ENCODE measurements around the gene C11orf68.

The C11orf68 gene

DNA sequence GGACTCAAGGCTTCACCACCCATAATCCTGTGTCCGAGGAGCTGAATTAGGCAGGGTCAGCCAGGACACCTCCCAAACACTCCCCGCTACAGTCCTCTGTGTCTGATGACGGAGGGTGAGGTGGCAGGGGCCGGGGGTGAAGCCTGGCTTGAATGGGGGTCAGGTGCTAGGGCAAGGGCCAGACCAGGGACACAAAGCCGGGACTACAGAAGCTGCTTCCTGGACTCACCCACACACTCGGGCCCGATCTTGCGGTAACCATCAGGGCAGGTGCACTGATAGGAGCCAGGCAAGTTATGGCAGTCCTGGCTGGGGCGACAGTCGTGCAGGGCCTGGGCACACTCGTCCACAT is 48.6 kb downstream of the C11orf68 start:
- no peak for DNase-seq

DNA sequence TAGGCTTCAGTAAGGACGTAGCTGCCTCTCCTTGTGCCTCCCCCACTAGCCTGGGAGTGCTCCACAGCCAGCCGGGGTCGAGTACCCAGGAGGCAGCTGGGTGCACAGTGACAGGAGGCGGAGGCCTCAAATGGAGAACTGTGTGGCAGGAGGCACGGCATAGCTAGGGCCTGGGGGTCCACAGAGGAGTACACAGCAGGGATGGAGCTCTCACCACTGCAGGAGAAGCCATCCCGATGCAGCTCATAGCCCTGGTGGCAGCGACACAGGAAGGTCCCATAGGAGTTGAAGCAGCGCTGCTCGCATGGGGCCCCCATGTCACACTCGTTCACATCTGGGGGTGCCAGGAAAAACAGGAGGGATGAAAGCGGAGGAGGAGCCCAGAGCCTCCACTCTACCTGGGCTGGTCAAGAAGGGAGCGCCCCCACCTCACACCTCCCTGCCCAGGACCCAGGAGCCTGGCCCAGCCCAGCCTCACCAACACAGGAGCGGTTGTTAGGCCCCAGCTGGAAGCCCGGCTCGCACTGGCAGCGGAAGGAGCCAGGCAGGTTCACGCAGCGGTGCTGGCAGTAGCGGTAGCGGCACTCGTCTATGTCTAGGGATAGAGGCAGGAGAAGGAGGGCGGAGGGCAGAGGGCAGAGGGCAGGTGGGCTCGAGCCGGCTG is 49.1 kb downstream of the C11orf68 start:
- DNase-seq, result no peak

DNA sequence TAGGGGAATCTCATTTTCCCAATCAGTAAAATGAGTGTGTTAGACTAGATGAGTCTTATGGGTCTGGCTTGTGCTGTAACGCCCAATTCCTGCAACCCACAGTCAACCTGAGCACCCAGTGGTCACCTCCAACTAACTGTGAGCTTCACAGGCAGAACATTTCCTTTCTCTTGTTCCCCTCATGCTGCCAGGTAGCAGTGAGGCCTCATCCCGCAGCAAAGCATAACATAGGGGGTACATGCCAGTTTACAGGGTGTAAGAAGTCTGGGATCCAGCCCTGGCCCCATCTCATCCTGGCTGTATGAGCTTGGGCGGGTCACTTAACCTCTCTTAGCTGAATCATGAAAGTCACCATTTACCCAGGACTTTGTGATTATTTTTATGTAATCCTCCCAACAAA is 50.0 kb downstream of the C11orf68 start:
- no peak for DNase-seq

DNA sequence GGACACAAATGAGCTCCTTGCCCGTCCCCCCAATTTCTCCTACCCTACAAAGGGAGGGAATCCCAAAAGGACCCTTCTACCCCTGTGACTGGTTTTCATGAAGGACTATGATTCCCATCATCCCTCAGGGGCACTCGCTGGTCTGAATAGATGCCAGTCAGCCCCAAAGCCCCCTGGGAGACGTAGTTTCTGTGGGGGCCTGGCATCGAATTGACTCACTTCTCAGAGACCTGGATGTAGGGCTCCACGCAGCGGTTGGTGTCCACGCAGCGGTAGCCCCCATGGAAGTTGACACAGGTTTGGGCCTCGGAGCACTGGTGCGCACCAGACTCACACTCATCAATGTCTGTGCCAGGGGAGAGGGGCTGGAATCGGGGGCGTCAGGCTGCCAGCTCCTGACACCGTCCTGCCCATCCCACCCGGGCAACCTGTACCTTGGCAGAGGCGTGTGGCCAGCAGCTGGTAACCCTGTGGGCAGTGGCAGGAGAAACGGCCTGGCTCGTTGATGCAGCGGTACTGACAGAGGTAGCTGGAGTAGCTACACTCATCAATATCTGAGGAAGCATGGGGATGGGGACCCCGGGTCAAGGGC is 50.7 kb downstream of the C11orf68 start:
- peak; percentile 45 for DNase-seq

DNA sequence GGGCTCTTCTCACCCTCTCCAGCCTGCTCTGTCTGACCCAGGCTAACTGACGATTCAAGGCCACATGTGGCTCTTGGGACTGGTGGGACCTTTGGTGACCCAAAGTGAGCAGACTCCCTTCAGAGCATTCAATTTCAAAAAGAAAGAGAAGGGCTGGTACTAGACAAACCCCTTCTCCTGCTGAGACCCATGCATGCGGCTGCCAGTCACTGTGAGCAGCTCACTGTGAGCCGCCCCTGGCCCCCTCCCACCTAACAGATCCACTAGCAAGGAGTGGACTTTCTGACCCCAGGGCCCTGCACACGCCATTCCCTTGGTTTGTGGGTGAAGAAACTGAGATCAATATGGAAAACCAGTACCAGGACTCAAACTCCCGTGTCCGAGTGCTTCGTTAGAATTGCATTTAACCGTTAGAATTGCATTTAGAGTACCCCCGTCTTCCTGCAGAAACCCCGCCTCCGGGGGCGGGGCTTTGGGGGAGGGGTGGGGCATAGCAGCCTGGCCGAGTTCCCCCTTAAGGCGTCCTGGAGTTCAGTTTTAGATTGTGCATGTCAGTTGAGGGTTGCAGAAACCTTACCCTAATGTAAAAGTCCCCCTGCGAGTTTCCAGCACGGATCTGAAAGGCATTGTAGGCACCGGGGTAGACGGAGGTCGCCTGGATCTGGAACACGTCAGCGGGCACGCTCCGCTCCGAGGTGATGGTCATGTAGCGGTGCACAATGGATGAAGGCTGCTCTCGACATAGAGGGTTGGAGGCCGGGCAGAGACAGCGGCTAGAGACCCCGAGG is 51.4 kb downstream of the C11orf68 start:
- DNase-seq, result no peak

Data from CD4-positive, alpha-beta T cell treated with Interleukin-12 subunit alpha and Interleukin-12 subunit beta, for 1 hour (primary cell).